SU-DHL-6 (cell line): Measurements from ENCODE around the gene RYR2.

Experiments
- H2AFZ ChIP-seq: fragments of 200-600 bp; sonication (generic); 2 replicates; pipeline ENCODE4 v1.6.1; 2014; ENCODE audit warnings: low read depth, mild to moderate bottlenecking, moderate library complexity, mixed read lengths, antibody characterized with exemption, low read length; ENCODE audit not compliant: severe bottlenecking
- H3F3A ChIP-seq: fragments of 200-600 bp; shearing (Covaris generic); 2 replicates; pipeline ENCODE4 v1.6.0; 2016; ENCODE audit warnings: antibody characterized with exemption, mild to moderate bottlenecking; ENCODE audit not compliant: insufficient read depth
- H3K27ac ChIP-seq: fragments of 200-600 bp; sonication (generic); 2 replicates; pipeline ENCODE4 v1.5.1; 2016; ENCODE audit warnings: low read depth, mild to moderate bottlenecking, low read length, moderate library complexity, mixed read lengths
- H3K27me3 ChIP-seq: fragments of 200-600 bp; sonication (generic), shearing (Covaris generic); 2 replicates; pipeline ENCODE4 v1.6.0; 2014; ENCODE audit warnings: mild to moderate bottlenecking, low read length
- H3K36me3 ChIP-seq: fragments of 200-600 bp; sonication (generic); 2 replicates; pipeline ENCODE4 v1.6.1; 2014; ENCODE audit warnings: mild to moderate bottlenecking, low read length, mixed read lengths
- H3K4me2 ChIP-seq: fragments of 300-600, 200-600 bp; shearing (Covaris generic), sonication (generic); 2 replicates; pipeline ENCODE4 v1.6.0; 2014; ENCODE audit warnings: low read length, low read depth, mild to moderate bottlenecking; ENCODE audit not compliant: poor library complexity, severe bottlenecking
- H3K4me3 ChIP-seq: fragments of 200-600 bp; sonication (generic); 2 replicates; pipeline ENCODE4 v1.5.1; 2014; ENCODE audit warnings: antibody characterized with exemption, low read length, mild to moderate bottlenecking, mixed read lengths; ENCODE audit not compliant: insufficient read depth, poor library complexity, severe bottlenecking
- H3K79me2 ChIP-seq: fragments of 200-600 bp; sonication (generic); 2 replicates; pipeline ENCODE4 v1.6.1; 2014; ENCODE audit warnings: mild to moderate bottlenecking, low read length, moderate library complexity; ENCODE audit not compliant: insufficient read depth
- H3K9ac ChIP-seq: fragments of 200-600 bp; sonication (generic); 2 replicates; pipeline ENCODE4 v1.7.0; 2014; ENCODE audit warnings: mild to moderate bottlenecking, low read length
- H3K9me2 ChIP-seq: fragments of 200-600 bp; sonication (generic); replicated peaks from 2 replicates; pipeline ENCODE4 v1.6.1; 2014; ENCODE audit warnings: low read length; ENCODE audit not compliant: insufficient read depth
- H3K9me3 ChIP-seq: fragments of 200-600 bp; sonication (generic); 2 replicates; pipeline ENCODE4 v1.6.1; 2014; ENCODE audit warnings: low read length, mixed read lengths; ENCODE audit not compliant: insufficient read depth
- H4K20me1 ChIP-seq: fragments of 200-600 bp; sonication (generic); 2 replicates; pipeline ENCODE4 v1.6.1; 2014; ENCODE audit warnings: low read depth, mild to moderate bottlenecking, antibody characterized with exemption, low read length, moderate library complexity, mixed read lengths
- EZH2phosphoT487 ChIP-seq: fragments of 200-600 bp; sonication (generic), shearing (Covaris generic); conservative IDR thresholded peaks from 2 replicates; pipeline ENCODE4 v1.6.1; 2018; ENCODE audit warnings: mild to moderate bottlenecking, antibody characterized with exemption, low read length, moderate library complexity, mixed read lengths
- TF ChIP-seq, protein P1 (sequence below): fragments of 200-600 bp; sonication (generic); IDR thresholded peaks from one replicate; pipeline ENCODE4 v1.5.1; 2017; ENCODE audit warnings: antibody characterized with exemption, mild to moderate bottlenecking, low read length, moderate library complexity; ENCODE audit not compliant: insufficient read depth, poor library complexity, severe bottlenecking

Gene RYR2

DNA sequence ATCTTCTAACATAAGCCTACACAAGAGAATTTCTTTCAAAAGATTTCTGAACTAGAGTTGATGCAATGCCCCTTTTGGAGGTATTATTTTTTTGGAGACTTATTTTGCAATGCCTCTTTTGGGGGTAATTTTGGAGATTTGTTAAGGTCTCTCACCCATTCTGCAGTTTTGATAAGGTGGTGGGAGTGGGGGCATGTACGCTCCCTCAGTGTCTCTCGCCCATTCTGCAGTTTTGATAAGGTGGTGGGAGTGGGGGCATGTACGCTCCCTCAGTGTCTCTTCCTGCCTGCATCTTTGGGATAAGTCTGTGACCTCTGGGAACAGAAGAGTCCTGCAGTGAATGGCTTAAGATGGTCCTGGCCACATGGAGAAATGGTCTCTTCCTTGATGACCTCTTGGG, 536.6 kb downstream of the RYR2 start:
- no peak overlapping the region for H2AFZ ChIP-seq
- H3K9me3 ChIP-seq: 0 out of 2 replicates have a peak, but pooled peaks cover 4% of the 10 kb centered on the region
- no peaks in the 10 kb centered on the region for H3F3A ChIP-seq
- H3K36me3 ChIP-seq: no peaks in the 10 kb centered on the region
- H3K27me3 ChIP-seq: no peaks in the 10 kb centered on the region
- H3K4me3 ChIP-seq: no peak overlapping the region
- H3K27ac ChIP-seq: no peak overlapping the region
- no peak overlapping the region for H3K4me2 ChIP-seq
- H3K9ac ChIP-seq: no peak overlapping the region
- TF ChIP-seq, protein P1, sequence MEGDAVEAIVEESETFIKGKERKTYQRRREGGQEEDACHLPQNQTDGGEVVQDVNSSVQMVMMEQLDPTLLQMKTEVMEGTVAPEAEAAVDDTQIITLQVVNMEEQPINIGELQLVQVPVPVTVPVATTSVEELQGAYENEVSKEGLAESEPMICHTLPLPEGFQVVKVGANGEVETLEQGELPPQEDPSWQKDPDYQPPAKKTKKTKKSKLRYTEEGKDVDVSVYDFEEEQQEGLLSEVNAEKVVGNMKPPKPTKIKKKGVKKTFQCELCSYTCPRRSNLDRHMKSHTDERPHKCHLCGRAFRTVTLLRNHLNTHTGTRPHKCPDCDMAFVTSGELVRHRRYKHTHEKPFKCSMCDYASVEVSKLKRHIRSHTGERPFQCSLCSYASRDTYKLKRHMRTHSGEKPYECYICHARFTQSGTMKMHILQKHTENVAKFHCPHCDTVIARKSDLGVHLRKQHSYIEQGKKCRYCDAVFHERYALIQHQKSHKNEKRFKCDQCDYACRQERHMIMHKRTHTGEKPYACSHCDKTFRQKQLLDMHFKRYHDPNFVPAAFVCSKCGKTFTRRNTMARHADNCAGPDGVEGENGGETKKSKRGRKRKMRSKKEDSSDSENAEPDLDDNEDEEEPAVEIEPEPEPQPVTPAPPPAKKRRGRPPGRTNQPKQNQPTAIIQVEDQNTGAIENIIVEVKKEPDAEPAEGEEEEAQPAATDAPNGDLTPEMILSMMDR: no peak
- no peak for TF ChIP-seq EZH2phosphoT487
- H3K79me2 ChIP-seq: no peaks in the 10 kb centered on the region
- no peaks in the 10 kb centered on the region for H3K9me2 ChIP-seq
- no peaks in the 10 kb centered on the region for H4K20me1 ChIP-seq

DNA sequence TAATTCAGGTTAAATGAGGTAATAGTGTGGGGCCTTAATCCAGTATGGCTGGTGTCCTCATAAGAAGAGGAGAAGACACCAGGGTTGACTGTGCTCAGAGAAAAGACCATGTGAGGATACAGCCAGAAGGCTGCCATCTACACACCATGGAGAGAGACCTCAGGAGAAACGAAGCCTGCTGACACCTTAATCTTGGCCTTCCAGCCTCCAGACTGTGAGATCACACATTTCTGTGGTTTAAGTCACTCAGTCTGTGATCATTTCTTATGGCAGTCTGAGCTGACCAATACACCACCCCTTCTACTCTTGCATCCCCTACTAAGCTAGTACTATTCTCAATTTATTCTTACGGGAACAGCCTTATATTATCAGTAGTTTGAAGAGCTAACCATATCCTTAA, 538.7 kb downstream of the RYR2 start:
- H3K27me3 ChIP-seq: no peaks in the 10 kb centered on the region
- H2AFZ ChIP-seq: no peak overlapping the region
- H3F3A ChIP-seq: no peaks in the 10 kb centered on the region
- TF ChIP-seq, protein P1: no peak
- no peak for TF ChIP-seq EZH2phosphoT487
- no peaks in the 10 kb centered on the region for H3K79me2 ChIP-seq
- no peak overlapping the region for H3K27ac ChIP-seq
- H3K36me3 ChIP-seq: no peaks in the 10 kb centered on the region
- no peak overlapping the region for H3K4me2 ChIP-seq
- H3K9ac ChIP-seq: no peak overlapping the region
- H4K20me1 ChIP-seq: no peaks in the 10 kb centered on the region
- no peak overlapping the region for H3K4me3 ChIP-seq
- no peaks in the 10 kb centered on the region for H3K9me3 ChIP-seq
- no peaks in the 10 kb centered on the region for H3K9me2 ChIP-seq

DNA sequence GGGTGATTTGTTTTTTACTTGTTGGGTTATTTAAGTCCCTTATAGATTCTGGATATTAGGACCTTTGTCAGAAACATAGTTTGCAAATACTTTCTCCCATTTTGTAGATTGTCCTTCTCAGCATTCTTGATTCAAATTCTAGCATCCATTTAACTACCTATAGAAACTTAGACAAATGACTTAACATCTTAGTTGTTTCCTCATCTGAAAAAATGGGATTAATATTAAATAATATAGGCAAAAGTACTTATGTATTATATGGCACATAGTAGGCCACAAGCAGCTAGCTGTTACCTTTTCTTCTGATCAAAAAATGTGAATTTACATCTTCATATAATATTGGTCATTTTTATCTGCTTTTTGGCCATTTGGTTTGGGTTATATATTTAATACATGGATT, 541.3 kb downstream of the RYR2 start:
- no peaks in the 10 kb centered on the region for H3K9me2 ChIP-seq
- H3K27me3 ChIP-seq: no peaks in the 10 kb centered on the region
- TF ChIP-seq, protein P1: no peak
- TF ChIP-seq EZH2phosphoT487: no peak
- no peaks in the 10 kb centered on the region for H4K20me1 ChIP-seq
- H3K27ac ChIP-seq: no peak overlapping the region
- no peak overlapping the region for H3K4me3 ChIP-seq
- H3K9me3 ChIP-seq: no peaks in the 10 kb centered on the region
- no peaks in the 10 kb centered on the region for H3F3A ChIP-seq
- H3K36me3 ChIP-seq: no peaks in the 10 kb centered on the region
- no peak overlapping the region for H3K9ac ChIP-seq
- H3K4me2 ChIP-seq: no peak overlapping the region
- H2AFZ ChIP-seq: no peak overlapping the region
- H3K79me2 ChIP-seq: no peaks in the 10 kb centered on the region
